Measurements from ENCODE around the gene PTDSS2. TPM values are rescaled to one million over a fixed set of nuclear protein-coding genes. Genes with fewer than 3 reads are reported as not detected.

The PTDSS2 gene
- total RNA-seq, 1 experiment from 2014 or later, result 30.4 TPM

DNA sequence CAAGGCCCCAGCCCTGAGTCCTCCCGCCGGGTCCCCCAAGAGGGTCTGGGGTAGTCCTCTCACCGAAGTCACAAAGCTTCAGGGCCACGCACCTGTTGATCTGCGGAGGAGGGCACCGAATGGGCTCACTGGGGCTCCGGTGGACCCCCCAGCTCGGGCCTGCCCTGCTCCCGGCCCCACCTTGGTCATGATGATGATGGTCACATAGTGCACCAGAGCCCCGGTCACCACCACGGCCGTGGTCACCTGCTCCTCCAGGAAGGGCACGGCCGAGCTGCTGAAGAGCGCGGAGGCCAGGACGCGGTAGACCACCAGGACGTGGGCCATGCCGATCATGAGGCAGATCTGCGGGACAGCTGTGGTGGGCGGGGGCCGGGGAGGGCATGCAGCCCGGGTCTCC is 21.8 kb upstream of the PTDSS2 start:
- TF ChIP-seq CTCF (IDR thresholded peaks at IDR 0.05; ENCODE audit: unreplicated experiment), result no peak
- Mint-ChIP-seq H3K9me3 (ENCODE audit: low read depth, unreplicated experiment) (peaks cover 5% of the 10 kb centered on the region), H3K27ac (ENCODE audit: unreplicated experiment) (no peak overlapping the region), H3K4me1 (ENCODE audit: low read depth, unreplicated experiment) (no peaks in the 10 kb centered on the region), H3K4me3 (ENCODE audit: low read depth, unreplicated experiment) (no peak overlapping the region), H3K36me3 (ENCODE audit: insufficient read depth, unreplicated experiment) (peaks cover 15% of the 10 kb centered on the region), H3K27me3 (ENCODE audit: unreplicated experiment) (peaks cover 10% of the 10 kb centered on the region)
- BruUV-seq (replicated peaks), result no TSS peak
- intact Hi-C loops (cut with micrococcal nuclease; ENCODE audit: unreplicated experiment), result no loop called here
- DNase-seq, result no peak
- CTCF ChIA-PET, result no interaction called here

DNA sequence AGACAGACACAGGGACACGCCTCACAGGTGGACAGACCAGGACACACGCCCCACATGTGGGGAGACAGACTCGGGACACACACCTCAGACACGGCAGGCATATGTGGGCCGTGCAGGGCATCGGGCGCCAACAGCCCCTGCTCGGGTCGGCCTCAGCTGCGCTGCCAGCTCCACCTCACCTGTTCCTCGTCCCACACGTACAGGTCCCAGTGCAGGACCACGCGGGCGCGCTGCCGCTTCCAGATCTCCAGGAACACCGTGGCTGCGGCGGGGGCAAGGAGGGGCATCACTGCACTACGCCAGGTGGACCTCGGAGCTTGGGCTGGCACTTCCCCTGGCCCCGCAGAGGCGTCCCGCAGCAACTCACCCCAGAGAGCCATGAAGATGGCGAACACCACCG is 20.7 kb upstream of the PTDSS2 start:
- no peak overlapping the region for H3K4me3 Mint-ChIP-seq (ENCODE audit: low read depth, unreplicated experiment)
- peaks cover 10% of the 10 kb centered on the region for H3K27me3 Mint-ChIP-seq (ENCODE audit: unreplicated experiment)
- no TSS peak for BruUV-seq (replicated peaks)
- peaks cover 15% of the 10 kb centered on the region for H3K36me3 Mint-ChIP-seq (ENCODE audit: insufficient read depth, unreplicated experiment)
- intact Hi-C loops (cut with micrococcal nuclease; ENCODE audit: unreplicated experiment), result no loop called here
- H3K27ac Mint-ChIP-seq (ENCODE audit: unreplicated experiment), result no peak overlapping the region
- CTCF ChIA-PET, result interaction anchor here (0.7 kb wide), 1 partner anchor 12 kb away, joined by 3 read pairs; the partner anchor contains the start of gene ANO9
- H3K4me1 Mint-ChIP-seq (ENCODE audit: low read depth, unreplicated experiment), result no peaks in the 10 kb centered on the region
- peaks cover 4% of the 10 kb centered on the region for H3K9me3 Mint-ChIP-seq (ENCODE audit: low read depth, unreplicated experiment)
- TF ChIP-seq CTCF (IDR thresholded peaks at IDR 0.05; ENCODE audit: unreplicated experiment), result no peak
- DNase-seq, result no peak

DNA sequence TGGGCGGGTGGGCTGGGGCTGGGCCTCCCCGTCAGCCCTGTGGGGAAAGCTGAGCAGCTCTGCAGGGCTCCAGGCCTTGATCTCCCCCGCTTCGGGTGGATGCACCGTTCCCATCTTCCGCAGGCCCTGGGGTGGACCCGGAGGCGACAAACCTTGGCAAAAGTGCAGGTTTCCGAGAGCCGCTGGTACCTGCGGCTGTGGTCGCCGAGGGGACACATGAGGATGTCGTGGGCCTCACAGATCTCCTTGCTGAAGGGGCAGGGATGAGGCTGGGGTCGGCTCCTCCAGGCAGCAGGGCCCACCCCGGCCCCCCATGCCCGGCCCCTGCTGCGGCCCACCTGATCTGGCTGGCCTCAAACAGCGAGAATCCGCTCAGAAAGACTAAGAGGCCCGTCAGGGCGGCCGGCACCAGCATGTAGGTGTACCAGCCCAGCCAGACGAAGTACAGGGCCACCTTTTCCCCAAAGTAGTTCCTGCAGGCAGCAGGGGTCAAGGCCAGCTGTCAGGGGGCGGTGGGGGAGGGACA is 20.1 kb upstream of the PTDSS2 start:
- Mint-ChIP-seq H3K4me3 (ENCODE audit: low read depth, unreplicated experiment) (no peak overlapping the region), H3K4me1 (ENCODE audit: low read depth, unreplicated experiment) (no peaks in the 10 kb centered on the region), H3K27ac (ENCODE audit: unreplicated experiment) (no peak overlapping the region), H3K27me3 (ENCODE audit: unreplicated experiment) (peaks cover 10% of the 10 kb centered on the region), H3K9me3 (ENCODE audit: low read depth, unreplicated experiment) (no peaks in the 10 kb centered on the region), H3K36me3 (ENCODE audit: insufficient read depth, unreplicated experiment) (peaks cover 9% of the 10 kb centered on the region)
- TF ChIP-seq CTCF (IDR thresholded peaks at IDR 0.05; ENCODE audit: unreplicated experiment), result no peak
- CTCF ChIA-PET, result interaction anchor here (0.7 kb wide), 1 partner anchor 11 kb away, joined by 3 read pairs; the partner anchor contains the start of gene ANO9
- DNase-seq, result no peak
- BruUV-seq (replicated peaks), result no TSS peak
- intact Hi-C loops (cut with micrococcal nuclease; ENCODE audit: unreplicated experiment), result no loop called here

GRCh38 chr11:431921-432320 is 18.2 kb upstream of the PTDSS2 start:
- Mint-ChIP-seq H3K4me1 (ENCODE audit: low read depth, unreplicated experiment) (no peaks in the 10 kb centered on the region), H3K36me3 (ENCODE audit: insufficient read depth, unreplicated experiment) (peaks cover 9% of the 10 kb centered on the region), H3K27ac (ENCODE audit: unreplicated experiment) (no peak overlapping the region), H3K9me3 (ENCODE audit: low read depth, unreplicated experiment) (no peaks in the 10 kb centered on the region), H3K4me3 (ENCODE audit: low read depth, unreplicated experiment) (no peak overlapping the region), H3K27me3 (ENCODE audit: unreplicated experiment) (peaks cover 10% of the 10 kb centered on the region)
- DNase-seq, result no peak
- intact Hi-C loops (cut with micrococcal nuclease; ENCODE audit: unreplicated experiment), result no loop called here
- CTCF ChIA-PET, result no interaction called here
- no peak for TF ChIP-seq CTCF (IDR thresholded peaks at IDR 0.05; ENCODE audit: unreplicated experiment)
- BruUV-seq (replicated peaks), result no TSS peak
